OCI-LY1 (cell line): ENCODE measurements around the gene OR10G2.

ENCODE experiments used
- CTCF ChIP-seq: fragments of 200-600 bp; sonication (generic), shearing (Covaris generic); IDR thresholded peaks from 2 replicates; pipeline ENCODE4 v1.5.1; 2017; ENCODE audit warnings: mild to moderate bottlenecking, antibody characterized with exemption, low read length, moderate library complexity, mixed read lengths
- EZH2 ChIP-seq: fragments of 200-600 bp; sonication (generic), shearing (Covaris generic); IDR thresholded peaks from 2 replicates; pipeline ENCODE4 v1.8.0; 2017; ENCODE audit warnings: borderline replicate concordance, mixed run types, mild to moderate bottlenecking, antibody characterized with exemption, low read length, moderate library complexity, mixed read lengths

DNA sequence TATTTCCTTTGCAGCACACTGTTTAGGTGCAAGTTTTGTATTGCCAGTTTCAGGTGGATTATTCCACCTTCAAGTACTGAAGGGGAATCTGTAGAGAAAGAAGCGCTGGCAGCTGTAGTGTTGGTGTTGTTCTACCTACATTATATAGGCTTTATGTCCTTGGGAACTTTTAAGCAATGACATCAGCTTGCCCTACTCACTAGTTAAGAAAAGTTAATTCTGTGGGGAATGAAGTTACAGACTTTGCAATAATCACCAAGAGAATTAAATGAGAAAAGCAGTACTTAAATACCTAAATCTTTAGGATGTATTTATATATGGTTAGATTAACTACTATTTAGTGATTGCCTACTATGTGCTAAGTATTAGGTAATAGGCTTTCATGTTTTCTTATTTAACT, 39.0 kb upstream of the OR10G2 start, which contains the start of gene OR4E1:
- no peak for TF ChIP-seq CTCF
- TF ChIP-seq EZH2 = no peak
